ENCODE measurements around the gene CDIP1.

DNA sequence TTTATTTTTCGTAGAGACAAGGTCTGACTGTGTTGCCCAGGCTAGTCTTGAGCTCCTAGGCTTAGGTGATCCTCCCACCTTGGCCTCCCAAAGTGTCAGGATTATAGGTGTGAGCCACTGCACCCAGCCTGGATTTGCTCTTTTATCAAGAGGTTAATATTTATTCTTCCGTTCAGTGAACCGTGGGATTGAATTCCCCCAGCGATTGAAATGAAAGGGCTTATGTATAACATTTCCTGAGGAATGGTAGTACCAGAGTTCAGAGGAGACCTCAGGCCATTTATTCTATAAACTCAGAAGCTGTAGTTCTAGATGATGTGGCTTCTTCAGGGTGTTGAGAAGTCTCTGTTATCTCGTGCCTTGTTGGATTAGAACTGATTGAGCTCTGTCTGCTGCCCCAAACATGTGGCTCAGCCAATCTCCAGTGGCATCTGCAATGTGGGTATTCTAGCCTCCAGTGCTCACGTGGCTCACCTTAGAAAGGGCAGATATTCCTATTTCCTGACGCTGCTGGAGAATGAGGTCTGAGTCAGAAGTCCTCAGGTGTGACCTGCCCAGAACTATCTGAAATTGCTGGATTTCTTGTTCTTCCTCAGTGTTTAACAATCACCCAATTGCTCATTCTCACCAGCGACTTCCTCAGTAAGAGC lies 39.9 kb downstream of the CDIP1 start:
- TF ChIP-seq, protein P1, sequence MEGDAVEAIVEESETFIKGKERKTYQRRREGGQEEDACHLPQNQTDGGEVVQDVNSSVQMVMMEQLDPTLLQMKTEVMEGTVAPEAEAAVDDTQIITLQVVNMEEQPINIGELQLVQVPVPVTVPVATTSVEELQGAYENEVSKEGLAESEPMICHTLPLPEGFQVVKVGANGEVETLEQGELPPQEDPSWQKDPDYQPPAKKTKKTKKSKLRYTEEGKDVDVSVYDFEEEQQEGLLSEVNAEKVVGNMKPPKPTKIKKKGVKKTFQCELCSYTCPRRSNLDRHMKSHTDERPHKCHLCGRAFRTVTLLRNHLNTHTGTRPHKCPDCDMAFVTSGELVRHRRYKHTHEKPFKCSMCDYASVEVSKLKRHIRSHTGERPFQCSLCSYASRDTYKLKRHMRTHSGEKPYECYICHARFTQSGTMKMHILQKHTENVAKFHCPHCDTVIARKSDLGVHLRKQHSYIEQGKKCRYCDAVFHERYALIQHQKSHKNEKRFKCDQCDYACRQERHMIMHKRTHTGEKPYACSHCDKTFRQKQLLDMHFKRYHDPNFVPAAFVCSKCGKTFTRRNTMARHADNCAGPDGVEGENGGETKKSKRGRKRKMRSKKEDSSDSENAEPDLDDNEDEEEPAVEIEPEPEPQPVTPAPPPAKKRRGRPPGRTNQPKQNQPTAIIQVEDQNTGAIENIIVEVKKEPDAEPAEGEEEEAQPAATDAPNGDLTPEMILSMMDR (IDR thresholded peaks at IDR 0.05; ENCODE audit: poor library complexity): no peak
- no peak for TF ChIP-seq EZH2 (IDR thresholded peaks at IDR 0.05; ENCODE audit: borderline replicate concordance)
